K562 (cell line): ENCODE data around the gene LCLAT1.

ENCODE experiments used
- CEBPB ChIP-seq: fragments of 450-650 bp; IDR thresholded peaks from 2 replicates; pipeline ENCODE4 v1.6.1; 2016; ENCODE audit warnings: missing genetic modification characterization, missing compliant biosample characterization
- NRF1 ChIP-seq, 2 experiments: fragments of 450-650 bp; IDR thresholded peaks in 1 of 2; conservative IDR thresholded peaks in 1 of 2; 2 replicates each; pipeline ENCODE4 v1.6.1; 2014; ENCODE audit warnings: mild to moderate bottlenecking in 2 of 2
- POLR2A ChIP-seq: fragments of 450-650 bp; conservative IDR thresholded peaks from 2 replicates; pipeline ENCODE4 v1.6.1; 2016
- TF ChIP-seq, protein P1 (sequence below): IDR thresholded peaks from 3 replicates; pipeline ENCODE4 v1.6.1; 2011; ENCODE audit warnings: borderline replicate concordance, mild to moderate bottlenecking, moderate library complexity; ENCODE audit not compliant: insufficient read length; ENCODE audit errors: extremely low read depth

DNA sequence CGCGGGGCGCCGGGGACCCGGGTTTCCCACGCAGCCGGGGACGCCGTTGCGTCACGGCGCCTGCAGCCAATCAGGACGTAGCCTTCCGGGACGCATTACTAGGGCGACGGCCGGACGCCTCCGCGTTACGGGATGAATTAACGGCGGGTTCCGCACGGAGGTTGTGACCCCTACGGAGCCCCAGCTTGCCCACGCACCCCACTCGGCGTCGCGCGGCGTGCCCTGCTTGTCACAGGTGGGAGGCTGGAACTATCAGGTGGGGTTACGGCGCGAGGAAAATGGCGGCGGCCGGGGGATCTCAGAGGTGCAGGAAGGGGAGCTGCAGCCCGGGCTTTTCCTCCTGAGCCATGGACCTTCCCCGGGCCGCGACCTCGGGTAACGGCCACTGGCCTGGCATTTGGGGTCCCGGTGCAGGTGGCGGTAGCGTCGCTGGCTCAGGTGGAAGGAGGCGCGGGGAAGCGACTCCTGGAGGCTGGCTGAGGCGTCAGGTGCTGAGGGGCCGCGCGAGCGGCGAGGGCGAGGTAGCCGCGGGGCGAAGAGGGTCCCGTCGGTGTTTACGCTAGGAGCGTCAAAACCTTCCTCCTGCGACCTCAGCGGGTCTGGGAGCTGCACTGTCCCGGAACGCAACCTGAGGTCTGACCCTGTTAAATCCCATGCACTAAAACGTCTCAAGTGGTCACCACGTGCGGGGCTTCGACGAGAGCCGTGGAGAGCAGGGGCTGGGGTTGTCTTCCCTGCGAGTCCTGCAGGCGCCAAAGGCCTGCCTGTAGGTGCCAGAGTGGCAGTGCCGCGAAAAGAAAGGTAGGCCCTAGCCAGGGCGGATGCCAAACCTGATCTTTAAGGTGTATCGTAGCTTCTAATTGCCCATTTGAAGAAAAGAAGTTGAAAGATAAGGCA, at the start of gene LCLAT1:
- peak; percentile 79 for TF ChIP-seq POLR2A
- TF ChIP-seq, protein P1, sequence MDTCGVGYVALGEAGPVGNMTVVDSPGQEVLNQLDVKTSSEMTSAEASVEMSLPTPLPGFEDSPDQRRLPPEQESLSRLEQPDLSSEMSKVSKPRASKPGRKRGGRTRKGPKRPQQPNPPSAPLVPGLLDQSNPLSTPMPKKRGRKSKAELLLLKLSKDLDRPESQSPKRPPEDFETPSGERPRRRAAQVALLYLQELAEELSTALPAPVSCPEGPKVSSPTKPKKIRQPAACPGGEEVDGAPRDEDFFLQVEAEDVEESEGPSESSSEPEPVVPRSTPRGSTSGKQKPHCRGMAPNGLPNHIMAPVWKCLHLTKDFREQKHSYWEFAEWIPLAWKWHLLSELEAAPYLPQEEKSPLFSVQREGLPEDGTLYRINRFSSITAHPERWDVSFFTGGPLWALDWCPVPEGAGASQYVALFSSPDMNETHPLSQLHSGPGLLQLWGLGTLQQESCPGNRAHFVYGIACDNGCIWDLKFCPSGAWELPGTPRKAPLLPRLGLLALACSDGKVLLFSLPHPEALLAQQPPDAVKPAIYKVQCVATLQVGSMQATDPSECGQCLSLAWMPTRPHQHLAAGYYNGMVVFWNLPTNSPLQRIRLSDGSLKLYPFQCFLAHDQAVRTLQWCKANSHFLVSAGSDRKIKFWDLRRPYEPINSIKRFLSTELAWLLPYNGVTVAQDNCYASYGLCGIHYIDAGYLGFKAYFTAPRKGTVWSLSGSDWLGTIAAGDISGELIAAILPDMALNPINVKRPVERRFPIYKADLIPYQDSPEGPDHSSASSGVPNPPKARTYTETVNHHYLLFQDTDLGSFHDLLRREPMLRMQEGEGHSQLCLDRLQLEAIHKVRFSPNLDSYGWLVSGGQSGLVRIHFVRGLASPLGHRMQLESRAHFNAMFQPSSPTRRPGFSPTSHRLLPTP, result no peak
- peak; percentile 86 to 88 for TF ChIP-seq NRF1 (conservative IDR thresholded peaks at IDR 0.05 in 1 of 2, IDR thresholded peaks at IDR 0.05 in 1 of 2)
- peak; percentile 84 for TF ChIP-seq CEBPB (tag)
